Measurements from ENCODE around the gene ZNF33A. TPM values are rescaled to one million over a fixed set of nuclear protein-coding genes. Genes with fewer than 3 reads are reported as not detected.
"Not testable (repeated sequence)": the region's sequence is repeated elsewhere in the genome, so short reads cannot be mapped to it uniquely, and the experiment has no call there.

ZNF33A gene
- 23.1 and 26.9 TPM in 2 replicates for total RNA-seq

DNA sequence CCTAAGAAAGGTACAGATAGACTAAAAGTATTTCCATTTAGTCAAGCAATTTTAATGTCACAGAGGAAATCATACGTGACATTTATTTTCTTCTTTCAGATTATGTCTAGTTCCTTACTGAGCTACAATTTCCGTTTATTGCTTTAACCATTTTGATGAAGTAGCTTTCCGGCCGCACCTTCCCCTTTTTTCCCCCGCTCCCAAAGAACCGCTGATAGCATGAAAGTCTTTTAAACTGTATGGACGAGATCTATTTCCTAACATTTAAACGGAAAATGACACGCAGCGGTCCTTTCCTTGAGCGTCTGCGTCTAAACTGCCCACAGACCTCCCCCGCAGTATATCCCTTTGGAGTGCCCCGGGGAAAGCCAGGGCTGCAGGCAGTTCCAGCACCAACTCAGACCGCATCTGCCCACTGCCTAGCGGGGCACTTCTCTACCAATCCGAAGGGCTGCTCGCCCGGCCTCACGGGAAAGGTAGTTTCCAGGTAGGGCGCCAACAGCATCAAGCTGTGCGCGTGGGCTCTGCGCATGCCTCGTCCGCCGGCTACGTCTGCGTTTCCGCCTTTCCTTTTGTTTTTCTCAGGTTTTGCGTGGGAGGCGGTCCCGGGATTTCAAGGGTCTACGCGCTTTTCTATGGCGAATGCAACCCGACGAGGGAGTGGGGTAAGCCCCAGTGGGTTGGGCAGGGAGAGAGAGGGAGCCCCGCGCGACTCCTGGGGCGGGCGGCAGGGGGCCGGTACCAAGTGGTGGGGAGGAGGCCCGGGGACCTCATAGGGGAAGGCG lies at the start of gene ZNF33A:
Gene ZNF33A (plus strand): TSS at position 557 of the 785 bp plus-strand sequence. CDS start 1,667 bp downstream, outside the sequence.
- DNase-seq: peak; percentile 95

GRCh38 chr10:37965006-37965405 lies 45.5 kb upstream of the ZNF33A start:
- no peak for DNase-seq

GRCh38 chr10:37972396-37972795 lies 38.1 kb upstream of the ZNF33A start:
- no peak for DNase-seq

GRCh38 chr10:37975401-37975991 lies 35.0 kb upstream of the ZNF33A start:
- DNase-seq: peak; percentile 11

GRCh38 chr10:37976091-37976879 lies 34.2 kb upstream of the ZNF33A start, which contains the start of gene ZNF25:
ZNF25 (minus strand) TSS chr10:37976647; CDS start chr10:37971722, 4,925 bp downstream.
- DNase-seq: peak; percentile 99

GRCh38 chr10:37976880-37977203 lies 33.6 kb upstream of the ZNF33A start:
- DNase-seq: no peak

DNA sequence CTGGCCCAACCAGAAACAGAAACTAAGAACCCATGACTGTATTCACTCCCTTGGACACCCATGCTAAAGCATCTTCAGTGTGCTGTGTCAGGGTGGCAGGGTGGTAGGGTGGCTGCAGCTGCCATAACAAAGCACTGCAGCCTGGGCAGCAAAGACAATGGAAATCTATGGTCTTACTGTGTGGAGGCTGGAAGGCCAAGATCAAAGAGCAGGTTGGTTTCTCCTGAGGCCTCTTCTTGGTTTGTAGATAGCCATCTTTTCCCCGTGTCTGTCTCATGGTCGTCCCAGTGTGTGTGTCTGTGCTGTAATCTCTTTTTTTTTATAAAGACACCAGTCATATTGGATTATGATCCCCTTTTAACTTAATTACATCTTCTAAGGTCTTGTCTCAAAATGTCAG lies 18.8 kb upstream of the ZNF33A start:
- DNase-seq: no peak

GRCh38 chr10:37992083-37992482 lies 18.4 kb upstream of the ZNF33A start:
- DNase-seq: no peak

GRCh38 chr10:37998920-37999319 lies 11.6 kb upstream of the ZNF33A start:
- not testable (repeated sequence) for DNase-seq

DNA sequence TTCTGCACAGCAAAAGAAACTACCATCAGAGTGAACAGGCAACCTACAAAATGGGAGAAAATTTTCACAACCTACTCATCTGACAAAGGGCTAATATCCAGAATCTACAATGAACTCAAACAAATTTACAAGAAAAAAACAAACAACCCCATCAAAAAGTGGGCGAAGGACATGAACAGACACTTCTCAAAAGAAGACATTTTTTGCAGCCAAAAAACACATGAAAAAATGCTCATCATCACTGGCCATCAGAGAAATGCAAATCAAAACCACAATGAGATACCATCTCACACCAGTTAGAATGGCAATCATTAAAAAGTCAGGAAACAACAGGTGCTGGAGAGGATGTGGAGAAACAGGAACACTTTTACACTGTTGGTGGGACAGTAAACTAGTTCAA lies 10.0 kb upstream of the ZNF33A start:
- DNase-seq: not testable (repeated sequence)

DNA sequence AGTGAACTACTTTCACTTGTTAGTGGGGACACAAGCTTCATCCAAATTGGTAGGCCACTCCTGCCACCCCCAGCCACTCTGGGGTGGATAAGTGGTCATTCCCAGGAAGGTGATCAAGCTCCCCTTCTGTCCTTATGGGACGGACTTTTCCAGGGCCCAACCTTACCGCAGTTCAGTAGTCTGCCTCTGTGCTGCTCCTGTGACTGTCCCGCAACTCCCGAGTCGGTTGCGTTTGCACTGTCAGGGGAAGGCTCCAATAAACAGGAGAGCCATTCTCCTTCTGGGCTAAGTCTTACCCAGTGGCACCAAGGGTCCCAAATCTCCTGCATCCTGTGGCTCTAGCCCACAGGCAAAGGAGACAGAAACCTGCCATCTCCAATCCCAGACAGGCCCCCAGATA lies 7.4 kb upstream of the ZNF33A start:
- DNase-seq: no peak

DNA sequence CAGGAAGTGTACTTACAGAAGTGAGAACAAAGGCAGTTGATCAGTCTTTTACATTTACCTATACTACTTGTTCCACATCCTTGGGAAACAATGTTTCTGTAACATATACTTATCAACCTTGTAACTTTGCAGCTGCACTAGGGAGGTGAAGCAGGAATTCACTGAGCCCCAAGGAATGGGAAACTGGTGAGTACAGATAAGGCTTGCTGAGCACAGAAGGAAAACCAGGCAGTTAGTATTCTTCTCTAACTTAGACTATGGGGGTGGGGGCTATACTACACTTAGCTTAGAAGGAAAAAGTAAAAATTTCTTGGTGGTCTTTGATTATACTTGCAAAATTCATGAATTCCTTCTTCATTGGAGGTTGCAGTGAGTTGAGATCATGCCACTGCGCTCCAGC lies 6.9 kb upstream of the ZNF33A start:
- no peak for DNase-seq

GRCh38 chr10:38007551-38007950 lies 2.9 kb upstream of the ZNF33A start:
- no peak for DNase-seq

- DNase-seq: no peak
Observed at GRCh38 chr10:38007991-38008390, 2.5 kb upstream of the ZNF33A start.

GRCh38 chr10:38016354-38016753 lies 5.9 kb downstream of the ZNF33A start:
- DNase-seq: no peak

GRCh38 chr10:38019124-38019523 lies 8.6 kb downstream of the ZNF33A start:
- DNase-seq: not testable (repeated sequence)

DNA sequence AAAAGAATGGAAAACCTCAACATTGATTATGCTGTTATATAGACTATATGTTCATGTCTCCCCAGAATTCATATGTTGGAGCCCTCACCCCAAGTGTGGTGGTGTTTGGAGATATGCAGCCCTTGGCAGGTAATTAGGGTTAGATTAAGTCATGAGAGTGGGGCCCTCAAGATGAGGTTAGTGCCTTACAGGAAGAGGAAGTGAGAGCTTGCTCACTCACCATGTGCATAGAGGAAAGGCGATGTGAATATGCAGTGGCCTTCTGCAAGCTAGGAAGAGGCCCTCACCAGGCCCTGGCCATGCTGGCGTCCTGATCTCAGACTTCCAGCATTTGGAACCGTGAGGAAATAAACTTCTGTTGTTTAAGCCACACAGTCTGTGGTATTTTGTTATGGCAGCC lies 14.8 kb downstream of the ZNF33A start:
- peak; percentile 2 for DNase-seq

DNA sequence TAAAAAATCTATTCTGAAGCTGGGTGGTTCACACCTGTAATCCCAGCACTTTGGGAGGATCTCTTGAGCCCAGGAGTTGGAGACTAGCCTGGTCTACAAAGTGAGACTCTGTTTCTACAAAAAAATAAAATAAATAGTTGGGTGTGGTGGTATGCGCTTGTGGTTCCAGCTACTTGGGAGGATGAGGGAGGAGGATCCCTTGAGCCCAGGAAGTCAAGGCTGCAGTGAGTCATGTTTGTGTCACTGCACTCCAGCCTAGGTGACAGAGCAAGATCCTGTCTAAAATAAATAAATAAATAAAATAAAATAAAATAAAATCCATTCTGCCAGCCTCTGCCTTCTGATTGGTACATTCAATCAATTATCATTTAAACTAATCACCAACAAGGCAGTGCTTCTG lies 17.5 kb downstream of the ZNF33A start:
- DNase-seq: no peak

GRCh38 chr10:38032886-38033285 lies 22.4 kb downstream of the ZNF33A start:
- peak; percentile 65 for DNase-seq

GRCh38 chr10:38038107-38038931 lies 27.8 kb downstream of the ZNF33A start:
- no peak for DNase-seq

- DNase-seq: no peak
Observed at GRCh38 chr10:38038932-38039245, 28.4 kb downstream of the ZNF33A start.

GRCh38 chr10:38043516-38043915 lies 33.0 kb downstream of the ZNF33A start:
- no peak for DNase-seq

GRCh38 chr10:38045129-38045528 lies 34.7 kb downstream of the ZNF33A start:
- DNase-seq: no peak
